ENCODE measurements around the gene CYTL1. TPM values are rescaled to one million over a fixed set of nuclear protein-coding genes. Genes with fewer than 3 reads are reported as not detected.
A peak's percentile ranks its signal among the peaks of the same experiment; 100 is the strongest.

Gene CYTL1
- total RNA-seq, 2 experiments from 2014 or later = not detected

DNA sequence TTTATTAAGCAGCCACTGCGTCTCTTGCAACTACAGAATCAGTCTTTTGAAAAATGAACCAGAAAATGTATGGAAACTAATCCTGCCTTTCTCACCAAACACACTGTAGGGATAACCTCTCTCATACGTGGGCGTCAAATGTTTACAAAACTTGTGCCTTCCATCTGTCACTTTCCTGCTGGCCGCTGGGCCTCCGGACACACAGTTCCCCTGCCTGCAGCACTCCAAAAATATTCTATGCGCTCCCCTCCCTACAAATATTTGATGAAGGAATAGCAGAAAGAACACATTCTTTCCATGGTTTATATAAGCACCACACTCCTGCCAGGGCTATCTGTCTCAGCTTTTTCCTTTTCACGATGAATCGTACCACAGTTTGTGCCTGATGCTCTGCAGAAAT, 14.9 kb upstream of the CYTL1 start:
- Mint-ChIP-seq H3K36me3 (ENCODE audit: low read depth) (no peaks in the 10 kb centered on the region), H3K27ac (no peak overlapping the region), H3K4me1 (ENCODE audit: low read depth) (peaks cover 6% of the 10 kb centered on the region), H3K27me3 (peaks cover 1% of the 10 kb centered on the region), H3K9me3 (no peaks in the 10 kb centered on the region), H3K4me3 (no peak overlapping the region)
- POLR2A ChIA-PET = no interaction called here
- intact Hi-C loops (cut with micrococcal nuclease) = no loop called here
- DNase-seq = no peak
- CTCF ChIA-PET = no interaction called here
- no peak for ATAC-seq
- TF ChIP-seq, protein P1, sequence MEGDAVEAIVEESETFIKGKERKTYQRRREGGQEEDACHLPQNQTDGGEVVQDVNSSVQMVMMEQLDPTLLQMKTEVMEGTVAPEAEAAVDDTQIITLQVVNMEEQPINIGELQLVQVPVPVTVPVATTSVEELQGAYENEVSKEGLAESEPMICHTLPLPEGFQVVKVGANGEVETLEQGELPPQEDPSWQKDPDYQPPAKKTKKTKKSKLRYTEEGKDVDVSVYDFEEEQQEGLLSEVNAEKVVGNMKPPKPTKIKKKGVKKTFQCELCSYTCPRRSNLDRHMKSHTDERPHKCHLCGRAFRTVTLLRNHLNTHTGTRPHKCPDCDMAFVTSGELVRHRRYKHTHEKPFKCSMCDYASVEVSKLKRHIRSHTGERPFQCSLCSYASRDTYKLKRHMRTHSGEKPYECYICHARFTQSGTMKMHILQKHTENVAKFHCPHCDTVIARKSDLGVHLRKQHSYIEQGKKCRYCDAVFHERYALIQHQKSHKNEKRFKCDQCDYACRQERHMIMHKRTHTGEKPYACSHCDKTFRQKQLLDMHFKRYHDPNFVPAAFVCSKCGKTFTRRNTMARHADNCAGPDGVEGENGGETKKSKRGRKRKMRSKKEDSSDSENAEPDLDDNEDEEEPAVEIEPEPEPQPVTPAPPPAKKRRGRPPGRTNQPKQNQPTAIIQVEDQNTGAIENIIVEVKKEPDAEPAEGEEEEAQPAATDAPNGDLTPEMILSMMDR (IDR thresholded peaks at IDR 0.05) = no peak

DNA sequence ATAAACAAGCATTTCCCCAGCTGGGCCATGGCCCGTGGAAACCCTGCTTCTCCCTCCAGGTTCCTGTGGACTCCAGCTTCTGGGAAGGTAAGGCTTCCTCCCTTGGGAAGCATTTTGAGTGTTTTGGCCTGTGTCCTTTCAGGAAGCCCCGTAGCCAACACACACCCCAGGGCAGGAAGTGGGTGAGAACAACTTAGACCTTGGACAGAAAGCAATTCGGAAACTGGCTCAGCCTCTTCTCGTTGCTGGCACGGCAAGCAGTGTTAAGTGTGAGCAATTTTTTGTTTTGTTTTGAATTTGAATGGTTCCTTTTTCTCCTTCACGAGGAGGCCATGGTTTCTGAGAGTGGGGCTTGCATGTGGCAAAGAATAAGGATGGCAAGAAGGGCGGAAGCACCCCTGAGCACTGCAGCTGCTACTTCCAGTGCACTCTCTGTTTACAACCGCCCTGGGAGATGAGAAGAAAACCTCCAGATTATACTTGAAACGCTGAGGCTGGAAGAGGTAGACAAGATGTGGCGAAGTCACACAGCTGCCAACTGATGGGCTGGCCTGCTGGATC, 14.1 kb upstream of the CYTL1 start:
- Mint-ChIP-seq H3K27ac (no peak overlapping the region), H3K4me1 (ENCODE audit: low read depth) (peaks cover 6% of the 10 kb centered on the region), H3K27me3 (peaks cover 3% of the 10 kb centered on the region), H3K36me3 (ENCODE audit: low read depth) (no peaks in the 10 kb centered on the region), H3K4me3 (no peak overlapping the region), H3K9me3 (no peaks in the 10 kb centered on the region)
- DNase-seq (no peak), ATAC-seq (peak; percentile 7)
- POLR2A ChIA-PET = no interaction called here
- intact Hi-C loops (cut with micrococcal nuclease) = no loop called here
- TF ChIP-seq, protein P1 (IDR thresholded peaks at IDR 0.05) = no peak
- CTCF ChIA-PET = no interaction called here

DNA sequence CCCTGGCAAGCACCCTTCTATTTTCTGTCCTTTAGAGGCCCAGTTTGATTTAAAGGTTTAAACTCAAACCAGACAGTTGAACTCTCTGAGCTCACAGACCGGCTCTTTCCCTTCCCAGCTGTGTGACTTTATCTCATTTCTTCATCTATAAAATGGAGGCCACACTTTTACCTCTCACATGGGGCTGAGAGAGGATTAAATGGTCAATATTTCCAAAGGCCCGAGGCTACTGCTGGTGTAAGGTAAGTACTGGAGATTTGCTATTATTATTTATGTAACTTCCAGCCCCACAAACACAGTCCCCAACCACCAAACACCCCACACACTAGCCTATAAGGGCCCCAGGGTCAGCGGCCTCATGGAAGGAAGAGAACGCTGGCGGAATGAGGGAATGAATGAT, 13.6 kb upstream of the CYTL1 start:
- CTCF ChIA-PET = interaction anchor here (1.2 kb wide), 1 partner anchor 15 kb away, joined by 3 read pairs; no protein-coding TSS in a partner anchor

DNA sequence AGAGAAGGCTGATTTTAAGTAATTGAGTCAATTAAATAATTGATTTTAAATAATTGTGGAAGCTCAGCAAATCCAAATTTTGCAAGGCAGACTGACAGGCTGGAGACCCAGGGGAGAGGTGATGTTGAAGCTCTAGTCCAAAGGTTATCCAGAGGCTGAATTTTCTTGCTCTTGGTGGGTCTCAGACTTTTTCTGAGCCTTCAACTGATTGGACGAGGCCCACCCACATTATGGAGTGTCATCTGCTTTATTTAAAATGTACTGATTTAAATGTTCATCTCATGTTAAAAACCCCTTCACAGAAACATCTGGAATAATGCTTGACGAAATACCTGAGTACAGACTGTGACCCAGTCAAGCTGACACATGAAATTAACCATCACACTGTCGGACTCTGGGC, 11.7 kb upstream of the CYTL1 start:
- Mint-ChIP-seq H3K4me1 (ENCODE audit: low read depth) (peaks cover 6% of the 10 kb centered on the region), H3K4me3 (no peak overlapping the region), H3K9me3 (no peaks in the 10 kb centered on the region), H3K27me3 (peaks cover 3% of the 10 kb centered on the region), H3K27ac (no peak overlapping the region), H3K36me3 (ENCODE audit: low read depth) (no peaks in the 10 kb centered on the region)
- no peak for DNase-seq
- TF ChIP-seq, protein P1 (IDR thresholded peaks at IDR 0.05) = no peak
- intact Hi-C loops (cut with micrococcal nuclease) = no loop called here
- ATAC-seq = no peak
- ChIA-PET CTCF (no interaction called here), POLR2A (no interaction called here)

More for the DNA sequence above, 13.6 kb upstream of the CYTL1 start:
- Mint-ChIP-seq H3K4me3 (no peak overlapping the region), H3K4me1 (ENCODE audit: low read depth) (peaks cover 6% of the 10 kb centered on the region), H3K27me3 (peaks cover 3% of the 10 kb centered on the region), H3K9me3 (no peaks in the 10 kb centered on the region), H3K27ac (no peak overlapping the region), H3K36me3 (ENCODE audit: low read depth) (no peaks in the 10 kb centered on the region)
- POLR2A ChIA-PET = no interaction called here
- ATAC-seq = no peak
- TF ChIP-seq, protein P1 (IDR thresholded peaks at IDR 0.05) = no peak
- no peak for DNase-seq
- intact Hi-C loops (cut with micrococcal nuclease) = no loop called here

DNA sequence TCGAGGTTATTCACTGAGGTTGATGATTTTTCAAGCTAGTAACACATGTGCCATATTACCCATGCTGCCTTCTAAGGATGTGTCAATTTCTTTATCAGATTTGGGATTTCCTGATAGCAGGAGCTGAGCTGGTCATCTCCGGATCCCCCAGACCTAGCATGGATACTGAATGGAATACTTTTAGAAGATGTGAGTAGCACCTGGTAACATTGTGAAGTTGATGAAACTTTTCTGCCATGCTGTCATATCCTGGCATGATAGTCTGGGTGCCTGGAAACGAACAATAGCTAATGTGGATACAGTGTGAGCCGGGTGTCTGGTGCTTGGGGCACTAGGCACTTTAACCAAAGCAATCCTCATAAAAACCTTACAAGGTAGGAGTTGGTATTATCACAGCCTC, 11.0 kb upstream of the CYTL1 start:
- TF ChIP-seq, protein P1 (IDR thresholded peaks at IDR 0.05) = no peak
- ATAC-seq = no peak
- H3K9me3 Mint-ChIP-seq = no peaks in the 10 kb centered on the region
- H3K27ac Mint-ChIP-seq = no peak overlapping the region
- ChIA-PET CTCF (no interaction called here), POLR2A (no interaction called here)
- peaks cover 6% of the 10 kb centered on the region for H3K4me1 Mint-ChIP-seq (ENCODE audit: low read depth)
- no peak for DNase-seq
- intact Hi-C loops (cut with micrococcal nuclease) = no loop called here
- H3K27me3 Mint-ChIP-seq = peaks cover 4% of the 10 kb centered on the region
- H3K4me3 Mint-ChIP-seq = no peak overlapping the region
- no peaks in the 10 kb centered on the region for H3K36me3 Mint-ChIP-seq (ENCODE audit: low read depth)
